ENCODE results near the gene GPR84. TPM values are rescaled to one million over a fixed set of nuclear protein-coding genes. Genes with fewer than 3 reads are reported as not detected.

GPR84 gene
- total and polyA plus RNA-seq, 10 of the 15 experiments (the other 5 are each of a cell fraction or from before 2014, with no cell fraction given) = 0.37 to 4.7 (median 2.6) TPM

GRCh38 chr12:54386403-54387113 lies 22.3 kb upstream of the GPR84 start:
- no peak overlapping the region for H3K4me3 ChIP-seq
- no peak overlapping the region for H2AFZ ChIP-seq (ENCODE audit: control insufficient read depth, low read depth, low read length)
- DNase-seq (ENCODE audit: low read depth, low spot score) = no peak
- H3K4me2 ChIP-seq (ENCODE audit: control insufficient read depth, insufficient read depth) = no peak overlapping the region
- SMC1A ChIA-PET (ENCODE audit: uncharacterized antibody, unreplicated experiment) = interaction anchor here (0.7 to 2.2 kb wide), 5 partner anchors 13 to 210 kb away, joined by 3 to 9 read pairs (median 3); no protein-coding TSS in a partner anchor
- intact Hi-C loops (cut with micrococcal nuclease; ENCODE audit: unreplicated experiment) (no loop called here), in situ Hi-C loops (cut with MboI) (no loop called here)
- no peaks in the 10 kb centered on the region for H3K9me3 ChIP-seq (replicated peaks; ENCODE audit: control insufficient read depth, insufficient read depth, low read length)
- POLR2A ChIA-PET = interaction anchor here (0.8 to 1.0 kb wide), 2 partner anchors 25 to 52 kb away, joined by 3 read pairs; no protein-coding TSS in a partner anchor
- no peaks in the 10 kb centered on the region for H3K36me3 ChIP-seq (ENCODE audit: control insufficient read depth in 2 of 2, insufficient read depth in 2 of 2, low read length in 1 of 2)
- ATAC-seq = no peak
- peaks cover 14% of the 10 kb centered on the region for H3K4me1 ChIP-seq (ENCODE audit: control insufficient read depth, insufficient read depth, low read length)
- H3K9ac ChIP-seq (ENCODE audit: control insufficient read depth, insufficient read depth, low read length) = no peak overlapping the region
- TF ChIP-seq USF2 (IDR thresholded peaks at IDR 0.05; ENCODE audit: borderline replicate concordance, low read depth, low read length) = no peak
- no peak for TF ChIP-seq ZBTB4 (CRISPR knock-in tag; IDR thresholded peaks at IDR 0.05)
- no peak for TF ChIP-seq SUPT20H (IDR thresholded peaks at IDR 0.05; ENCODE audit: borderline replicate concordance, control insufficient read depth, low read depth, low read length)
- no peak for TF ChIP-seq ELK1 (IDR thresholded peaks at IDR 0.05; ENCODE audit: low read depth, low read length)
- TF ChIP-seq SIX5 (IDR thresholded peaks at IDR 0.05; ENCODE audit: low read depth, low read length, severe bottlenecking) = no peak
- TF ChIP-seq CBX3 (IDR thresholded peaks at IDR 0.05; ENCODE audit: borderline replicate concordance, low read depth) = no peak
- no peaks in the 10 kb centered on the region for H3K79me2 ChIP-seq (ENCODE audit: control insufficient read depth, insufficient read depth, low read length)
- no peaks in the 10 kb centered on the region for H3K27me3 ChIP-seq (replicated peaks in 1 of 2; ENCODE audit: control insufficient read depth in 2 of 2, insufficient read depth in 2 of 2, low read length in 1 of 2)
- RAD21 ChIA-PET (ENCODE audit: unreplicated experiment) = interaction anchor here (1.1 to 2.7 kb wide), 2 partner anchors 52 to 166 kb away, joined by 4 to 9 read pairs; no protein-coding TSS in a partner anchor
- no peak overlapping the region for H3K27ac ChIP-seq (ENCODE audit: control insufficient read depth, insufficient read depth)
- FAIRE-seq = no peak
- H4K20me1 ChIP-seq (ENCODE audit: control insufficient read depth, insufficient read depth) = no peaks in the 10 kb centered on the region
- CTCF ChIA-PET = interaction anchor here (0.8 to 4.5 kb wide), 11 partner anchors 10 to 171 kb away, joined by 3 to 33 read pairs (median 4); partner anchors contain the start of gene COPZ1
- 100% methylated on average over 2 of the region's 3 CpGs for whole genome bisulfite sequencing (ENCODE audit: insufficient coverage, insufficient replicate concordance, low lambda C conversion rate, missing lambda C conversion rate)
- no TSS peak for BruUV-seq (replicated peaks)

Measured in GM12878 (cell line).